GM19035 (cell line): ENCODE results near the gene ADAMTS13.

Source experiments
- ATAC-seq: cut with Tn5 transposase; IDR thresholded peaks from one replicate; pipeline ENCODE4 v1.9.1; 2021; ENCODE audit not compliant: unreplicated experiment

Gene ADAMTS13

DNA sequence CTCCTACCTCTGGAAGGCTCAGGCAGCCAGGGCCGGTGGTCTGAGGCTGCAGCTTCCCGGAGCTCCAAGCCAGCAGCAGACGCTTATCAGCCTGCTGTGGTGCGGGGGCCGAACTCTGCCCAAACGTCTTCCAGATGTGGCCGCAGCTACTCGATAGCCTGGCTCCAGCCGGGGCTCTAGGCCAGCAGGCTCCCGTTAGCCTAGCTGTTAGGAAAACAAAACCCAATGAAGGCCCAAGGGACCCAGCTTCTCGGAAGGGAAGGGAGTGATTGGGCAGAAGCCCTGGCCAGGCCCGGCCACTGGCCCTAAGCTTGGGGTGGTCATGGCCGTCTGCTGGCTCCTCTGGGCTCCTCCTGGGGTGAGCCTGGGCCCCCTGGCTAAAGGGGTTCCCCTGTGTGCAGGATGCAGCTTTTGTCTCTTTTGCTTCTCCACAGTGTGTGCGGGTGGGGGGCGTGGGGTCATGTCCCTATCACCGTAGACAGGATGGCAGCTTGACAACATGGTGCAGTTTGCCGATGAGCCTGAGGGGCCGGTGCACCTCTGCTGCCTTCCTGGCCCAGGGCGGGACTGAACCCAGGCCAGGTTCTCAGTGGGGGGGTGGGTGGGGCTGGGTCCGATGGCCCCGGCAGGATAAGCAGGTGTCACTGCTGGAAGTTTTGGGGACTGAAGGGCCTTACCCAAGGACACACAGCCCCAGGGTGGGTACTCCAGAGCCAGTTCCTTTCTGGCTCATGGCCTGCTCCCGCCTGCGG, 83.9 kb downstream of the ADAMTS13 start:
- no peak for ATAC-seq

DNA sequence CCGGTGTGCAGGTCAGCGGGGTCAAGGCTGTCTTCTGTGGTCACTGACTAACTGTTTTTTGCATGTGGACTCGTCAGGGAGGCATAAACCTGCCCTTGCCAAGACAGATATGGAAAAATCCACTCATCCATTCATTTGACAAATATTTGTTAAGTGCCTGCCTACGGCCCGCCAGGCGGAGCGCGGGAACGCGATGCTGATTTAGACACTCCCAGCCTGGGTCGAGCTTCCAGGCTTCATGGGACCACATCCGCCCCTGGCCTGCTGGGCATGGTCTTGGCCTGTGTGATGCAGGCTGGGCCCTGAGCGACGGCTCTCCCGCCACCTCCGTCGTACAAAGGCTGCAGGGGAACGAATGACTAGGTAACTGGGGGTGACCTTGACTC, 84.5 kb downstream of the ADAMTS13 start:
- ATAC-seq: no peak

- ATAC-seq: no peak
These were observed 85.2 kb downstream of the ADAMTS13 start for GRCh38 chr9:133507246-133507965.

GRCh38 chr9:133508046-133508445, 85.9 kb downstream of the ADAMTS13 start:
- no peak for ATAC-seq
